Mucosa of rectum (tissue), 2 donors: Measurements from ENCODE around the gene ZNF197.

Experiments used
- H3K27ac ChIP-seq, 2 donors: one replicate each; pipeline ENCODE4 v1.7.0; 2013; ENCODE audit warnings: inconsistent platforms in 2 of 2, low read depth in 2 of 2, low read length in 2 of 2
- H3K27me3 ChIP-seq, 2 donors: one replicate each; pipeline ENCODE4 v1.7.0; 2013; ENCODE audit warnings: low read length in 2 of 2; ENCODE audit not compliant: control insufficient read depth in 2 of 2, insufficient read depth in 2 of 2
- H3K36me3 ChIP-seq, 2 donors: one replicate each; pipeline ENCODE4 v1.7.0; 2013; ENCODE audit warnings: low read length in 2 of 2; ENCODE audit not compliant: control insufficient read depth in 2 of 2, insufficient read depth in 2 of 2
- H3K4me1 ChIP-seq, 2 donors: one replicate each; pipeline ENCODE4 v1.7.0; 2013; ENCODE audit warnings: low read length in 2 of 2, mild to moderate bottlenecking in 1 of 2; ENCODE audit not compliant: control insufficient read depth in 2 of 2, insufficient read depth in 2 of 2
- H3K4me3 ChIP-seq, 2 donors: one replicate each; pipeline ENCODE4 v1.7.0; 2013; ENCODE audit warnings: low read length in 2 of 2
- H3K9ac ChIP-seq, 2 donors: one replicate each; pipeline ENCODE4 v1.7.0; 2013; ENCODE audit warnings: low read length in 2 of 2, low read depth in 1 of 2, mild to moderate bottlenecking in 1 of 2
- H3K9me3 ChIP-seq, 2 donors: one replicate each; pipeline ENCODE4 v1.7.0; 2013; ENCODE audit warnings: low read length in 2 of 2; ENCODE audit not compliant: control insufficient read depth in 2 of 2
- donor health status: healthy.
- donor health status: Normal muscosa, but diverticular disease.

ZNF197 gene

GRCh38 chr3:44601749-44602148 lies 23.1 kb upstream of the ZNF197 start:
- H3K9ac ChIP-seq, result no peak overlapping the region
- no peaks in the 10 kb centered on the region for H3K27me3 ChIP-seq
- H3K9me3 ChIP-seq, result no peaks in the 10 kb centered on the region
- no peak overlapping the region for H3K4me3 ChIP-seq
- no peak overlapping the region for H3K27ac ChIP-seq
- H3K4me1 ChIP-seq, result no peaks in the 10 kb centered on the region
- H3K36me3 ChIP-seq, result no peaks in the 10 kb centered on the region

DNA sequence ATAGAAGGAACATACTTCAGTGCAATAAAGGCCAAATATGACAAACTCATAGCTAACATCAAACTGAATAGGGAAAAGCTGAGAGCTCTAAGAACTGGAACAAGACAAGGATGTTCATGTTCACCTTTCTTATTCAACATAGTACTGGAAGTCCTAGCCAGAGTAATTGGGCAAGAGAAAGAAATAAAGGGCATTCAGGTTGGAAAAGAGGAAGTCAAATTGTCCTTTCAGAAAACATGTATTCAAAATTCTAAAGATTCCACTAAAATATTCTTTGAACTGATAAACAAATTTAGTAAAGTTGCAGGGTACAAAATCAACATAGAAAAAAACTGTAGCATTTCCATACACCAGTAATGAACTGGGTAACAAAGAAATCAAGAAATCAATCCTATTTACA lies 12.2 kb upstream of the ZNF197 start:
- H3K36me3 ChIP-seq, result no peaks in the 10 kb centered on the region
- H3K9me3 ChIP-seq, result no peaks in the 10 kb centered on the region
- no peaks in the 10 kb centered on the region for H3K27me3 ChIP-seq
- no peak overlapping the region for H3K27ac ChIP-seq
- H3K4me3 ChIP-seq, result no peak overlapping the region
- no peaks in the 10 kb centered on the region for H3K4me1 ChIP-seq
- H3K9ac ChIP-seq, result no peak overlapping the region

DNA sequence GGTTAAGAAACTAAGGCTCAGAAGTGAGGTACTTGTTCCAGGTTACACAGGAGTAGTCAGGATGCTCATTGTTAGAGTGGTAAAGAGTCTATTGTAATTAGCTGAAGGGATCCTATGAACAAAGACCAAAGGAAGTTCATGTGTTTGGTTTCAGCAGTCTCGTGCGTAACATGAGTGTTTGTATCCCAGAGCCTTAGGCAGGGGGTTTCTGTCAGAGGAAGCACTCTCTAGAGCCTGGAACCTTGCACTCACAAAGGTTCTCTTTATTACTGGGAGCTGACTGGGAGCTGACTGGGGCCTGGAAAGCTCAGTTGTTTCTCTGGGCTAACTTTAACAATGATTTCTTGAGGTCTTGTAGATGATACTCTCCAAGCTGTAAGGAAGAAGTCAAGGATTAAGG lies 3.9 kb downstream of the ZNF197 start:
- Histone ChIP-seq H3K27me3 (no peaks in the 10 kb centered on the region), H3K9me3 (no peaks in the 10 kb centered on the region), H3K27ac (no peak overlapping the region), H3K4me1 (peaks cover 3 to 8% of the 10 kb centered on the region in 2 donors), H3K36me3 (peaks cover 19 to 24% of the 10 kb centered on the region in 2 donors), H3K4me3 (no peak overlapping the region), H3K9ac (no peak overlapping the region)

GRCh38 chr3:44632193-44632592 lies 7.4 kb downstream of the ZNF197 start:
- no peaks in the 10 kb centered on the region for H3K4me1 ChIP-seq
- H3K9ac ChIP-seq, result no peak overlapping the region
- peaks cover 29 to 39% of the 10 kb centered on the region in 2 donors for H3K36me3 ChIP-seq
- no peaks in the 10 kb centered on the region for H3K27me3 ChIP-seq
- no peak overlapping the region for H3K27ac ChIP-seq
- H3K4me3 ChIP-seq, result no peak overlapping the region
- H3K9me3 ChIP-seq, result peaks cover 2 to 5% of the 10 kb centered on the region in 2 donors

- peak overlapping the region in 1 of 2 donors; percentile 5 for H3K4me3 ChIP-seq
- peaks cover 29 to 45% of the 10 kb centered on the region in 2 donors for H3K9me3 ChIP-seq
- no peaks in the 10 kb centered on the region for H3K27me3 ChIP-seq
- H3K36me3 ChIP-seq, result peaks cover 42 to 54% of the 10 kb centered on the region in 2 donors
- H3K4me1 ChIP-seq, result no peaks in the 10 kb centered on the region
- no peak overlapping the region for H3K27ac ChIP-seq
- no peak overlapping the region for H3K9ac ChIP-seq
These were observed 17.5 kb downstream of the ZNF197 start for GRCh38 chr3:44642337-44642736.

- H3K36me3 ChIP-seq, result peaks cover 37 to 48% of the 10 kb centered on the region in 2 donors
- H3K9me3 ChIP-seq, result peaks cover 27 to 42% of the 10 kb centered on the region in 2 donors
- H3K27me3 ChIP-seq, result no peaks in the 10 kb centered on the region
- no peak overlapping the region for H3K27ac ChIP-seq
- no peak overlapping the region for H3K4me3 ChIP-seq
- H3K9ac ChIP-seq, result no peak overlapping the region
- H3K4me1 ChIP-seq, result no peaks in the 10 kb centered on the region
These were observed 18.2 kb downstream of the ZNF197 start for GRCh38 chr3:44643024-44643423.

DNA sequence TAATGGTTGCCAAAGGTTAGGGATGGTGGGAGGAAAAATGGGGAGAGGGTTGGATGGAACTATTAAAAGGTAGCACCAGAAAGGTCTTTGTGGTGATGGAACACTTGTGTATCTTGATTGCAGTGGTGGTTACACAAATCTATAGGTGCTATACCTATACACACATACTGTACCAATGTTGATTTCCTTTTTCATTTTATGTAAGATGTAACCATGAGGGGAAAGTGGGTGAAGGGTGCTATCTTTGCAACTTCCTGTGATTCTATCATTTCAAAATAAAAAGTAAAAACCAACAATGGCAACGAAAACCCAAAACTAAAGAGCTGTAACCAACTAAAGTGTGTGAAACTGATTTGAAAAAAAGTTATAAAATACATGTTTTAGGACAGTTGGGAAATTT lies 22.9 kb downstream of the ZNF197 start:
- Histone ChIP-seq H3K36me3 (peaks cover 14 to 21% of the 10 kb centered on the region in 2 donors), H3K9ac (no peak overlapping the region), H3K9me3 (peaks cover 10 to 14% of the 10 kb centered on the region in 2 donors), H3K4me1 (no peaks in the 10 kb centered on the region), H3K27me3 (no peaks in the 10 kb centered on the region), H3K27ac (no peak overlapping the region), H3K4me3 (no peak overlapping the region)

DNA sequence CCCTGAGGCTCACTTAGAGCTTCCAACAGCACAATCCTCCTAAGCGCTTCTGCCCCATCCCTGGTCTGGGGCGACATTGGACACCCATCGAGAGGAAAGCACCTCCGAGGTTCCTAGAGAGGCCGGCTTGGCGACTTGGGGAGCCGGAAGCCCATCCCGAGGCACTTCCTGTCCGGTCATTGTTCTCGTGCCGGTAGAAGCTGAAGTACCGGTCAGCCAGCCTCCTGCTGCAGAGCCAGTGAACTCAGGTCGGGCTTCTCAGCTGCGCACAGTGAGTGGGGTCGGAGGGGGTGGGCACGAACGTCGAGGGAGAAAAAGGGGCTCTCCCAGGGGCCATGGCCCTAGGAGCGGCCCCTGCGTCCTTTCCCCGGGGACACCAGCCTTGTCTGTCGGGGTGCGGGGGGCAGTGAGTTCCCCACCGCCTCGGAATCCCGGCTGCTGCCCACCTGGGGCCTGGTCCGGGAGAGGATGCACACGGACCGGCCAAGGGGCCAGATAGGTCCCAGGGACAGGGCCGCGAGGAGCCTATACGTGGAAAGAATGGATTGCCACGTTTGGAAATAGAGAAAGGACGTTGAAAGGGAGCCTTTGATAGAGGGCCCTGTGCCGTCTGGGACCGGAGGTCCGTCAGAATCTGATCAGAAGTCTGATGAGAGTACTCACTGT lies 23.9 kb downstream of the ZNF197 start, which contains the start of gene ZNF35:
ZNF35 (plus strand) TSS at position 169 of the 666 bp plus-strand sequence. CDS start 2,336 bp downstream, outside the sequence.
- Histone ChIP-seq H3K27me3 (no peaks in the 10 kb centered on the region), H3K4me1 (no peaks in the 10 kb centered on the region), H3K9ac (peak within 1 kb of the TSS; percentile 70 to 72), H3K4me3 (peak within 1 kb of the TSS; percentile 75 to 87), H3K36me3 (peaks cover 20 to 25% of the 10 kb centered on the region in 2 donors), H3K27ac (peak within 1 kb of the TSS in 1 of 2 donors; percentile 10), H3K9me3 (peaks cover 1 to 7% of the 10 kb centered on the region in 2 donors)

GRCh38 chr3:44649709-44650108 lies 24.9 kb downstream of the ZNF197 start:
- Histone ChIP-seq H3K9ac (no peak overlapping the region), H3K4me3 (no peak overlapping the region), H3K27ac (no peak overlapping the region), H3K4me1 (no peaks in the 10 kb centered on the region), H3K9me3 (peaks cover 0 to 2% of the 10 kb centered on the region in 2 donors), H3K36me3 (peaks cover 27 to 31% of the 10 kb centered on the region in 2 donors), H3K27me3 (no peaks in the 10 kb centered on the region)

DNA sequence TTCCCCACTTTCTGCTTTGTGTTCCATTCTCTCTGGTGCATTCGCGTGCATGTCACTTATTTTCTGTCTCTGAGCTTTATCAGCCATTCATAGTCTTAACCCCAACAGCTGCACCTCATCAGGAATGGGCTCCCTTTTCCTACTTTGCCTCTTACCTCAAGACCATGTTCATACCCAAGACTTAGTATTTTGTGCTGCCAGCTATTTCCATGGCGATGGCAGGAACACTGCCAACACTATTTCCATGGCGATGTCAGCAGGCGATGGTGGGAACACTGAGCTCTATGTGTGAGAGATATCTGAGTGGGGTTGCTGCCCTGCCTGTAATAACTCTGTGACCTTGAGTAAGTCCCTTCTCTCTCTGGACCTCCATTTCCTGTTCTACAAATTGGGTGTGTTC lies 29.2 kb downstream of the ZNF197 start:
- peaks cover 6 to 14% of the 10 kb centered on the region in 2 donors for H3K9me3 ChIP-seq
- no peak overlapping the region for H3K9ac ChIP-seq
- no peak overlapping the region for H3K27ac ChIP-seq
- H3K4me1 ChIP-seq, result no peaks in the 10 kb centered on the region
- H3K36me3 ChIP-seq, result peaks cover 52 to 55% of the 10 kb centered on the region in 2 donors
- no peak overlapping the region for H3K4me3 ChIP-seq
- no peaks in the 10 kb centered on the region for H3K27me3 ChIP-seq
